UCSD-AML1 (cell line): ENCODE results near the gene CCL4L2.
A peak's percentile ranks its signal among the peaks of the same experiment; 100 is the strongest.
"Not testable (repeated sequence)": the region's sequence is repeated elsewhere in the genome, so short reads cannot be mapped to it uniquely, and the experiment has no call there.

Experiments
- DNase-seq: peaks from one replicate; lab custom pipeline; 2025; ENCODE audit not compliant: unreplicated experiment; lab: John Stamatoyannopoulos, UW

Gene CCL4L2

GRCh38 chr17:36210439-36211211 is at the start of gene CCL4L2:
CCL4L2 (plus strand) TSS chr17:36211063.
- not testable (repeated sequence) for DNase-seq

GRCh38 chr17:36168836-36169235 is 42.0 kb upstream of the CCL4L2 start:
- DNase-seq: not testable (repeated sequence)

GRCh38 chr17:36176536-36176935 is 34.3 kb upstream of the CCL4L2 start, which contains the start of gene TBC1D3B:
TBC1D3B (minus strand) TSS chr17:36176636; CDS start chr17:36175050, 1,586 bp downstream.
- DNase-seq: not testable (repeated sequence)

GRCh38 chr17:36181446-36182175 is 29.3 kb upstream of the CCL4L2 start:
- not testable (repeated sequence) for DNase-seq

- no peak for DNase-seq
Observed at GRCh38 chr17:36182176-36183000, 28.5 kb upstream of the CCL4L2 start.

- DNase-seq: peak; percentile 60
Observed at GRCh38 chr17:36183001-36183971, 27.6 kb upstream of the CCL4L2 start.

- DNase-seq: no peak
Observed at GRCh38 chr17:36184023-36184765, 26.7 kb upstream of the CCL4L2 start.

- no peak for DNase-seq
Observed at GRCh38 chr17:36185416-36185815, 25.4 kb upstream of the CCL4L2 start.

GRCh38 chr17:36186810-36187763 is 23.8 kb upstream of the CCL4L2 start:
- DNase-seq: not testable (repeated sequence)

- DNase-seq: not testable (repeated sequence)
Observed at GRCh38 chr17:36187943-36188665, 22.8 kb upstream of the CCL4L2 start.

- DNase-seq: peak; percentile 68
Observed at GRCh38 chr17:36188891-36189306, 22.0 kb upstream of the CCL4L2 start.

- DNase-seq: not testable (repeated sequence)
Observed at GRCh38 chr17:36189993-36190392, 20.9 kb upstream of the CCL4L2 start.

- not testable (repeated sequence) for DNase-seq
Observed at GRCh38 chr17:36190549-36191330, 20.1 kb upstream of the CCL4L2 start.

- DNase-seq: no peak
Observed at GRCh38 chr17:36193216-36193775, 17.6 kb upstream of the CCL4L2 start.

- DNase-seq: not testable (repeated sequence)
Observed at GRCh38 chr17:36194147-36194831, 16.6 kb upstream of the CCL4L2 start.
